ENCODE data around the gene ZNF43. TPM values are rescaled to one million over a fixed set of nuclear protein-coding genes. Genes with fewer than 3 reads are reported as not detected.
A peak's percentile ranks its signal among the peaks of the same experiment; 100 is the strongest.

Gene ZNF43
- 3.4 and 4.9 TPM in 2 replicates for polyA plus RNA-seq (2012; rRNA removed)
- 3.6 and 4.0 TPM in 2 replicates for polyA plus RNA-seq (2012; cell fraction: cytosol; rRNA removed)
- polyA plus RNA-seq (2012; cell fraction: nucleus; rRNA removed), result 8.1 and 14.0 TPM in 2 replicates

GRCh38 chr19:21835810-21836444, at the start of gene ZNF43:
ZNF43 (minus strand) TSS chr19:21836182; CDS start chr19:21836038, 144 bp downstream.
- WGBS (ENCODE audit: low lambda C conversion rate), result 3% methylated on average over 14 of the region's 29 CpGs
- Histone ChIP-seq H3K27ac (ENCODE audit: low read depth in 2 of 2, low read length in 1 of 2) (peak within 1 kb of the TSS; percentile 80 to 92), H3K79me2 (ENCODE audit: insufficient read depth) (peaks cover 40% of the 10 kb centered on the region), H3K9me2 (no peaks in the 10 kb centered on the region), H3K9ac (peak within 1 kb of the TSS; percentile 82), H3K36me3 (replicated peaks in 1 of 2; ENCODE audit: control insufficient read depth in 1 of 2, insufficient read depth in 2 of 2, low read length in 1 of 2) (peaks cover 18 to 48% of the 10 kb centered on the region in 2 experiments), H3K27me3 (ENCODE audit: insufficient read depth) (no peaks in the 10 kb centered on the region), H4K20me1 (ENCODE audit: insufficient read depth) (no peaks in the 10 kb centered on the region), H3K4me3 (ENCODE audit: low read depth in 2 of 2, low read length in 1 of 2) (peak within 1 kb of the TSS; percentile 69 to 90), H3K4me2 (peak within 1 kb of the TSS; percentile 96), H3F3A (replicated peaks; ENCODE audit: insufficient read depth) (peaks cover 28% of the 10 kb centered on the region), H3K9me3 (no peaks in the 10 kb centered on the region), H3K4me1 (ENCODE audit: control insufficient read depth in 1 of 2, insufficient read depth in 2 of 2, low read depth in 1 of 2, low read length in 1 of 2) (peaks cover 0 to 2% of the 10 kb centered on the region in 2 experiments; a peak in 1 of 4 replicates), H2AFZ (ENCODE audit: low read depth) (peak within 1 kb of the TSS; percentile 92)
- peak; percentile 79 for DNase-seq
- POLR2A ChIA-PET, result interaction anchor here (0.8 to 2.0 kb wide), 8 partner anchors 8 to 693 kb away, joined by 3 to 49 read pairs (median 4); partner anchors contain the start of genes ZNF100, ZNF429 and ZNF708
- CTCF ChIA-PET, result interaction anchor here (0.6 to 3.0 kb wide), 2 partner anchors 16 to 71 kb away, joined by 3 to 11 read pairs; no protein-coding TSS in a partner anchor
- TF ChIP-seq ZBTB33 (IDR thresholded peaks at IDR 0.05; ENCODE audit: borderline replicate concordance, low read depth) (no peak), RAD21 (IDR thresholded peaks at IDR 0.05; ENCODE audit: low read length) (no peak), EZH2phosphoT487 (IDR thresholded peaks at IDR 0.05; ENCODE audit: borderline replicate concordance, low read depth) (no peak), POLR2AphosphoS5 (IDR thresholded peaks at IDR 0.05; ENCODE audit: low read depth, low read length) (peak; percentile 97), USF1 (IDR thresholded peaks at IDR 0.05; ENCODE audit: borderline replicate concordance, low read depth) (0 out of 2 replicates have a peak, but pooled peaks have one; percentile 37), MXI1 (IDR thresholded peaks at IDR 0.05; ENCODE audit: low read depth, low read length) (peak; percentile 81), TEAD4 (IDR thresholded peaks at IDR 0.05; ENCODE audit: borderline replicate concordance, insufficient read depth) (peak; percentile 42; the same call in 1 of the 2 replicates), GATA2 (CRISPR knock-in tag; IDR thresholded peaks at IDR 0.05) (peak; percentile 49), EP300 (IDR thresholded peaks at IDR 0.05; ENCODE audit: borderline replicate concordance in 1 of 2, low read depth in 1 of 2, low read length in 1 of 2) (no peak), CHD2 (IDR thresholded peaks at IDR 0.05; ENCODE audit: low read length, partially characterized antibody) (peak; percentile 78), NRF1 (IDR thresholded peaks at IDR 0.05; ENCODE audit: low read depth, low read length) (no peak), TAF1 (IDR thresholded peaks at IDR 0.05; ENCODE audit: borderline replicate concordance, low read depth, low read length) (peak; percentile 85), PBX3 (IDR thresholded peaks at IDR 0.05) (peak; percentile 77), FOXM1 (IDR thresholded peaks at IDR 0.05; ENCODE audit: low read depth) (no peak), FOSL2 (IDR thresholded peaks at IDR 0.05; ENCODE audit: borderline replicate concordance, low read depth) (0 out of 2 replicates have a peak, but pooled peaks have one; percentile 22), YY1 (IDR thresholded peaks at IDR 0.05; ENCODE audit: low read depth) (peak; percentile 87), NFIC (IDR thresholded peaks at IDR 0.05; ENCODE audit: borderline replicate concordance) (no peak), MAX (IDR thresholded peaks at IDR 0.05; ENCODE audit: low read depth) (0 out of 2 replicates have a peak, but pooled peaks have one; percentile 61), RXRA (IDR thresholded peaks at IDR 0.05; ENCODE audit: borderline replicate concordance, low read depth) (0 out of 2 replicates have a peak, but pooled peaks have one; percentile 9), REST (IDR thresholded peaks at IDR 0.05; ENCODE audit: low read depth, low read length) (0 out of 2 replicates have a peak, but pooled peaks have one; percentile 14), IRF3 (IDR thresholded peaks at IDR 0.05; ENCODE audit: low read depth, low read length) (no peak; the same call in none of the 2 replicates), JUND (IDR thresholded peaks at IDR 0.05) (peak; percentile 13), MEF2A (IDR thresholded peaks at IDR 0.05; ENCODE audit: borderline replicate concordance, low read depth) (no peak)
